GM12891 (cell line): Measurements from ENCODE around the gene LRRIQ3.

Experiments
- POLR2A ChIP-seq: IDR thresholded peaks from 2 replicates; pipeline ENCODE4 v1.6.1; 2011; ENCODE audit warnings: low read depth, low read length, control low read depth
- POLR2AphosphoS5 ChIP-seq: IDR thresholded peaks from 2 replicates; pipeline ENCODE4 v1.6.1; 2011; ENCODE audit warnings: low read depth, low read length, control low read depth
- POU2F2 ChIP-seq: IDR thresholded peaks from 2 replicates; pipeline ENCODE4 v1.6.1; 2011; ENCODE audit warnings: low read depth, mild to moderate bottlenecking, control low read depth, low read length, moderate library complexity
- SPI1 ChIP-seq: IDR thresholded peaks from 2 replicates; pipeline ENCODE4 v1.6.1; 2011; ENCODE audit warnings: low read depth, low read length, control low read depth
- TAF1 ChIP-seq: IDR thresholded peaks from 2 replicates; pipeline ENCODE4 v1.6.1; 2011; ENCODE audit warnings: low read depth, low read length, control low read depth

DNA sequence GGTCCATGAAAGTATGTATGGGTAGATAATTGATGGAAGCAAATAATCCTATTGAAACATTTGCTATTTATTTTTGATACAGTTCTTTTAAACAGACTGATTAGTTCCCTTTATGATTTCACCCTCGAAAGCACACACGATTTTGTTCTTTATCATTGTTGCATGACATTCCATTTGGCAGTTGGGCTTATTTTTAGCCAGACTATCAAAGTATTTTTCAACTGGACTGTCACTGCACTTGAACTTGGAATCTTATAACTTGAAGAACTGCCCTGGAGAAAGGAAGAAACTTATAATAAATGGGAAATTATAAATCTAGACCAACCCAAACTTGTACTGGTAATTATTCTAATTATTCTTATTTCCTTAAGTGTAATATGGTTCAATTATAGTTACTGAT lies 37.2 kb upstream of the LRRIQ3 start, which contains the start of gene TNNI3K:
- TF ChIP-seq POLR2A (no peak), POLR2AphosphoS5 (no peak), TAF1 (no peak), SPI1 (no peak), POU2F2 (no peak)
